Pancreas (tissue), 10 donors: ENCODE results near the gene ATXN1. TPM values are rescaled to one million over a fixed set of nuclear protein-coding genes. Genes with fewer than 3 reads are reported as not detected.

ENCODE experiments used
- ATAC-seq, 4 donors: fragments of 200-7000 bp; cut with Tn5 transposase; one replicate each; pipeline versions ENCODE4 v1.8.0 to v1.9.1; 2020; ENCODE audit warnings: mild to moderate bottlenecking in 4 of 4, moderate library complexity in 4 of 4
- DNase-seq, 6 donors: peaks; one replicate each; pipeline ENCODE4 v3.0.0-alpha.2; 2020
- FAIRE-seq: peaks from 2 replicates; lab custom pipeline; 2012; peaks lifted over from hg19 to GRCh38; lab: Jason Lieb, UNC
- H3K27ac ChIP-seq, 4 donors: fragments of 200-600 bp; sonication (generic); 1 replicate in 3 of 4; 2 replicates in 1 of 4; pipeline versions ENCODE4 v1.5.0 to v1.8.0; 2020
- H3K27me3 ChIP-seq, 4 donors: fragments of 200-600 bp; one replicate each; pipeline ENCODE4 v1.8.0; 2021
- H3K36me3 ChIP-seq, 3 donors: fragments of 200-600 bp; sonication (generic) in 1 of 3; one replicate each; pipeline versions ENCODE4 v1.5.0 to v1.8.0; 2020 to 2021
- H3K4me1 ChIP-seq, 3 donors: fragments of 200-600 bp; one replicate each; pipeline ENCODE4 v1.8.0; 2021
- H3K4me3 ChIP-seq, 4 donors: fragments of 200-600 bp; sonication (generic) in 2 of 4; one replicate each; pipeline versions ENCODE4 v1.5.0 to v1.8.0; 2020 to 2021
- H3K9me3 ChIP-seq, 4 donors: fragments of 200-600 bp; one replicate each; pipeline ENCODE4 v1.8.0; 2021
- WGBS, 2 donors: extraction: QIAGEN DNeasy Blood & Tissue Kit; methylation state at CpG; one replicate each; pipeline ENCODE4 v1.1.7; 2013; 5-methylcytosine and 5-hydroxymethylcytosine counted together
- intact Hi-C, 3 donors: fragments of 100-400 bp; cut with DNase I; formaldehyde crosslinking; loops; one replicate each; pipeline versions ENCODE4 v1.11.1 to v1.14.2; 2022
- polyA plus RNA-seq, 2 donors: library from polyadenylated mRNA; stranded (reverse); fragments of 200-250 nt; gene quantifications; one replicate each; pipeline ENCODE4 v1.2.3, GENCODE V29; 2013
- total RNA-seq, 6 donors: library from RNA; stranded (reverse); fragmentation: NEBNext Ultra II Directional in 4 of 6; extraction: Animal tissue kit (Norgen Biotek cat#: 25700) in 4 of 6; gene quantifications; one replicate each; pipeline versions ENCODE4 v1.2.1 to v1.2.4, GENCODE V29; 2021 to 2023
- TF ChIP-seq, protein P1 (sequence below), 4 donors: fragments of 200-600 bp; sonication (generic) in 3 of 4; IDR thresholded peaks; one replicate each; pipeline versions ENCODE4 v1.5.0 to v1.8.0; 2021; ENCODE audit warnings: antibody characterized with exemption in 4 of 4
- donor health status: healthy with polysubstance abuse.
- donor health status: DM: no; HTN: no; CAD: no; lungs with moderate emphysema.
- donor health status: DM: no; HTN: no; CAD: no.
- donor health status: control.
- donor health status: control.
- donor health status: Bipolar disorder and iron deficiency.
- donor health status: DM: yes; HTN: yes; CAD: no.
- donor health status: DM: no; HTN: no; CAD: no.
- donor health status: DM: no; HTN: no; CAD: no.
- donor health status: DM: yes; HTN: yes; CAD: no.

ATXN1 gene
- total and polyA plus RNA-seq, 8 donors = 4.9 to 38.6 (median 20.5) TPM

DNA sequence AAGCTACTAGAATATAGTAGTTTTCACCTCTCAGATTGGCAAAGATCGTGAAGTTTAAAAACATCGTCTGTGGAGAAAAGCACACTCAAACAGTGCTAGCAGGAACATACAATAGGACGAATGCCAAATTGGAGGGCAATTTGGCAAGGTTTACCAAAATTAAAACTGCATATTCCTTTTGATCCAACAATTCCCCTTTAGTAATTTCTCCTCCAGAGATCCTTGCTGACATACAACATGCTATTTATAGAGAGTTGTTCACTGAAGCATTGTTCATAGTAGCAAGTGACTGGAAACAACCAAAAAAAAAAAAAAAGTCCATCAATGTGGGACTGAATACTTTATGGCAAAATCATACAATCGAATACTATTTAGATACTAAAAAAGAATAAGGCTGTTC is 202.2 kb downstream of the ATXN1 start:
- ATAC-seq (no peak), FAIRE-seq (no peak), DNase-seq (no peak)
- 76 to 77% methylated on average over 4 of the region's 4 CpGs for WGBS, 2 donors
- intact Hi-C loops = no loop called here
- Histone ChIP-seq H3K4me1 (no peaks in the 10 kb centered on the region), H3K27ac (no peak overlapping the region), H3K4me3 (no peak overlapping the region), H3K36me3 (no peaks in the 10 kb centered on the region), H3K27me3 (no peaks in the 10 kb centered on the region), H3K9me3 (no peaks in the 10 kb centered on the region)
- TF ChIP-seq, protein P1, sequence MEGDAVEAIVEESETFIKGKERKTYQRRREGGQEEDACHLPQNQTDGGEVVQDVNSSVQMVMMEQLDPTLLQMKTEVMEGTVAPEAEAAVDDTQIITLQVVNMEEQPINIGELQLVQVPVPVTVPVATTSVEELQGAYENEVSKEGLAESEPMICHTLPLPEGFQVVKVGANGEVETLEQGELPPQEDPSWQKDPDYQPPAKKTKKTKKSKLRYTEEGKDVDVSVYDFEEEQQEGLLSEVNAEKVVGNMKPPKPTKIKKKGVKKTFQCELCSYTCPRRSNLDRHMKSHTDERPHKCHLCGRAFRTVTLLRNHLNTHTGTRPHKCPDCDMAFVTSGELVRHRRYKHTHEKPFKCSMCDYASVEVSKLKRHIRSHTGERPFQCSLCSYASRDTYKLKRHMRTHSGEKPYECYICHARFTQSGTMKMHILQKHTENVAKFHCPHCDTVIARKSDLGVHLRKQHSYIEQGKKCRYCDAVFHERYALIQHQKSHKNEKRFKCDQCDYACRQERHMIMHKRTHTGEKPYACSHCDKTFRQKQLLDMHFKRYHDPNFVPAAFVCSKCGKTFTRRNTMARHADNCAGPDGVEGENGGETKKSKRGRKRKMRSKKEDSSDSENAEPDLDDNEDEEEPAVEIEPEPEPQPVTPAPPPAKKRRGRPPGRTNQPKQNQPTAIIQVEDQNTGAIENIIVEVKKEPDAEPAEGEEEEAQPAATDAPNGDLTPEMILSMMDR (IDR thresholded peaks at IDR 0.05) = no peak

DNA sequence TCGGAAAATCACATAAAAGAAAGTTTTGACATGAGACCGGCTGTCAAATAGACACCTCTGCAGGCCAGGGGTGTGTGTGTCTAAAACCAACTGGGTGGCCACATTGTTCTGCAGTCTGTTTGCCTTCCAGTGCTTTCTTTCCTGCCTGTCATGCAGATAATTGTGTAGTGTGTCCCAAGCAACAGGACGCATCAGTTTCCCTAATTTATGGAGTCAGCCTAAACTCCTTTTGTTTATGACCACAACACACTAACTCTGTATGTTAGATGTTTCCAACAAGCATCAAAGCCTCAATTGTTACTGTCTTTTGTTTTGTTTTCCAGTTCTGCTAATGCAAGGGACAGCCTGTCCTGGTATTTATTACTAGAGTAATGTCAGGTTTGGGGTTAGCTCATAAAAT is 205.7 kb downstream of the ATXN1 start:
- no peaks in the 10 kb centered on the region for H3K4me1 ChIP-seq
- DNase-seq (no peak), ATAC-seq (no peak), FAIRE-seq (no peak)
- no peak overlapping the region for H3K27ac ChIP-seq
- intact Hi-C loops = no loop called here
- H3K36me3 ChIP-seq = no peaks in the 10 kb centered on the region
- H3K27me3 ChIP-seq = no peaks in the 10 kb centered on the region
- no peaks in the 10 kb centered on the region for H3K9me3 ChIP-seq
- TF ChIP-seq, protein P1 (IDR thresholded peaks at IDR 0.05) = no peak
- no peak overlapping the region for H3K4me3 ChIP-seq
- WGBS, 2 donors = 96 to 98% methylated on average over 3 of the region's 3 CpGs

DNA sequence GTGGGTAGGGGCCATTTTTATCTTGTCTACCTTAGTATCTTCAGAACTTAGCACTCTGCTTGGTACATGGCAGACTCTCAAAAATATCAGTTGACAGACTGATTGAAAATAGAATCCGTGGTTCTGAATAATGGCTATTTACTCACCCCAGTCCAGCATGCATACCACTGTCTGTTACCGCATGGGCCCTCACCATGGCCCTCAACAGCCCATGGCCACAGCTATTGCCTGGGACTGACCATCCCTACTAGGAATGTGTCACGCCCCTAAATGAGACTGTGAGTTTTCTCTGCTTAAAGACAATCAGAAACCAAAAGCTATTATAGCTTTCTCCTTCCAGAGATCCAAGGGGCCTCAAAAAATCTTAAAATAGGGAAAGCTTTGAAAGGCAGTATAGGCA is 207.7 kb downstream of the ATXN1 start:
- no peaks in the 10 kb centered on the region for H3K36me3 ChIP-seq
- FAIRE-seq = no peak
- H3K9me3 ChIP-seq = no peaks in the 10 kb centered on the region
- DNase-seq = no peak
- TF ChIP-seq, protein P1 (IDR thresholded peaks at IDR 0.05) = no peak
- no peak overlapping the region for H3K27ac ChIP-seq
- ATAC-seq = no peak
- no peaks in the 10 kb centered on the region for H3K27me3 ChIP-seq
- intact Hi-C loops = no loop called here
- no peak overlapping the region for H3K4me3 ChIP-seq
- whole genome bisulfite sequencing, 2 donors = 96% methylated on average over 3 of the region's 3 CpGs
- H3K4me1 ChIP-seq = no peaks in the 10 kb centered on the region

DNA sequence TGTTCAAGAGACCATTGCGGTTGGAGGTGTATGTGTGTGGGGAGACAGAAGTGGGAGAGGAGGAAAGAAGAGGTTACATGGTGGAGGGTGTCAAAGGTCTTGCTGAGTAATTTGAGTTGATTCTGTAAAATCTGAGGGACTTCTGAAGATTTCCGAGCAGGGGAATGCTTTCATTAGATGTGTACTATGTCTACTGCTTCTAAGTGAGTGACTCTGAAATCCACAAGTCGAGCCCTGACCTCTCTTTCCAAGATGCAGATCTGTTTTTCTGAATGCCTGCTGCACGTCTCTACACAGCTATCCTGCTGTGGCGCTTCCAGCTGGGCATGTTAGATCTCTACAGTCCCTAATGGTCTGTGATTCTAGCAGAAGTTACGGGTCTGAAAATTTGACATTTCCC is 209.8 kb downstream of the ATXN1 start:
- intact Hi-C loops = no loop called here
- no peak for DNase-seq
- ATAC-seq = no peak

DNA sequence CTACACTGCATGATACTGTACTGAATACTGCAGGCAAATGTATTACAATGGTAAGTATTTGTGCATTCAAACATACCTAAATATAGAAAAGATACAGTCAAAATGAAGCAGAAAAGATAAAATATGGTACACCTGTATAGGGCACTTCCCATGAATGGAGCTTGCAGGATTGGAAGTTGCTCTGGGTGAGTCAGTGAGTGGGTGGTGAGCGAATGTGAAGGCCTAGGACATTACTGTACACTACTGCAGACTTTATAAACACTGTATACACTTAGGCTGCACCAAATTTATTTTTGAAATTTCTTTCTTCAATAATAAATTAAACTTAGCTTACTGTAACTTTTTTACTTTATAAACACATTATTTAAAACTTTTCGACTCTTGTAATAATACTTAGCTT is 213.1 kb downstream of the ATXN1 start:
- 94 to 100% methylated on average over 2 of the region's 2 CpGs for WGBS, 2 donors
- intact Hi-C loops = no loop called here
- no peak for FAIRE-seq

More for the DNA sequence above, 209.8 kb downstream of the ATXN1 start:
- Histone ChIP-seq H3K4me3 (no peak overlapping the region), H3K4me1 (no peaks in the 10 kb centered on the region), H3K36me3 (no peaks in the 10 kb centered on the region), H3K9me3 (no peaks in the 10 kb centered on the region), H3K27me3 (no peaks in the 10 kb centered on the region), H3K27ac (no peak overlapping the region)
- WGBS, 2 donors = 94 to 95% methylated on average over 6 of the region's 6 CpGs
- TF ChIP-seq, protein P1 (IDR thresholded peaks at IDR 0.05) = no peak
- no peak for FAIRE-seq

More for the DNA sequence above, 213.1 kb downstream of the ATXN1 start:
- H3K27me3 ChIP-seq = no peaks in the 10 kb centered on the region
- DNase-seq (no peak), ATAC-seq (no peak)
- TF ChIP-seq, protein P1 (IDR thresholded peaks at IDR 0.05) = no peak
- no peak overlapping the region for H3K4me3 ChIP-seq
- no peaks in the 10 kb centered on the region for H3K4me1 ChIP-seq
- H3K9me3 ChIP-seq = no peaks in the 10 kb centered on the region
- no peak overlapping the region for H3K27ac ChIP-seq
- H3K36me3 ChIP-seq = no peaks in the 10 kb centered on the region
